Lower leg skin (tissue), 3 donors: ENCODE measurements around the gene CACNG1.

Experiments
- CTCF ChIP-seq, 3 donors: fragments of 450-650 bp; IDR thresholded peaks; one replicate each; pipeline ENCODE4 v1.5.1; 2016; ENCODE audit warnings: antibody characterized with exemption in 3 of 3, mild to moderate bottlenecking in 3 of 3, moderate library complexity in 2 of 3
- POLR2A ChIP-seq, 2 donors: fragments of 450-650 bp; IDR thresholded peaks; one replicate each; pipeline ENCODE4 v1.6.1; 2016 to 2017; ENCODE audit warnings: antibody characterized with exemption in 2 of 2, mild to moderate bottlenecking in 1 of 2, moderate library complexity in 1 of 2

- TF ChIP-seq CTCF (IDR thresholded peaks at IDR 0.05) (no peak), POLR2A (IDR thresholded peaks at IDR 0.05) (no peak)
Observed at GRCh38 chr17:67055811-67056745, 11.7 kb downstream of the CACNG1 start.
